ENCODE data around the gene FAM111A. TPM values are rescaled to one million over a fixed set of nuclear protein-coding genes. Genes with fewer than 3 reads are reported as not detected.
"Not testable (repeated sequence)": the region's sequence is repeated elsewhere in the genome, so short reads cannot be mapped to it uniquely, and the experiment has no call there.

The FAM111A gene
- total and polyA plus RNA-seq, 10 donors: 28.3 to 130 (median 63.4) TPM

GRCh38 chr11:59119826-59120225 is 22.8 kb upstream of the FAM111A start:
- no peaks in the 10 kb centered on the region for H3K27me3 ChIP-seq (replicated peaks in 1 of 7)
- no peak overlapping the region for H3K27ac ChIP-seq
- H3K4me3 ChIP-seq: no peak overlapping the region
- no peaks in the 10 kb centered on the region for H3K4me1 ChIP-seq
- no peak for TF ChIP-seq POLR2AphosphoS5 (IDR thresholded peaks at IDR 0.05)
- TF ChIP-seq CTCF (IDR thresholded peaks at IDR 0.05 in 8 of 11, conservative IDR thresholded peaks at IDR 0.05 in 3 of 11): no peak
- no peak for TF ChIP-seq POLR2A (IDR thresholded peaks at IDR 0.05)
- intact Hi-C loops (cut with DNase I; ENCODE audit: low total_unique reads): no loop called here
- no peak for DNase-seq
- H3K9me3 ChIP-seq: peaks cover 0 to 37% (median 28%) of the 10 kb centered on the region in 8 donors
- no peaks in the 10 kb centered on the region for H3K36me3 ChIP-seq

DNA sequence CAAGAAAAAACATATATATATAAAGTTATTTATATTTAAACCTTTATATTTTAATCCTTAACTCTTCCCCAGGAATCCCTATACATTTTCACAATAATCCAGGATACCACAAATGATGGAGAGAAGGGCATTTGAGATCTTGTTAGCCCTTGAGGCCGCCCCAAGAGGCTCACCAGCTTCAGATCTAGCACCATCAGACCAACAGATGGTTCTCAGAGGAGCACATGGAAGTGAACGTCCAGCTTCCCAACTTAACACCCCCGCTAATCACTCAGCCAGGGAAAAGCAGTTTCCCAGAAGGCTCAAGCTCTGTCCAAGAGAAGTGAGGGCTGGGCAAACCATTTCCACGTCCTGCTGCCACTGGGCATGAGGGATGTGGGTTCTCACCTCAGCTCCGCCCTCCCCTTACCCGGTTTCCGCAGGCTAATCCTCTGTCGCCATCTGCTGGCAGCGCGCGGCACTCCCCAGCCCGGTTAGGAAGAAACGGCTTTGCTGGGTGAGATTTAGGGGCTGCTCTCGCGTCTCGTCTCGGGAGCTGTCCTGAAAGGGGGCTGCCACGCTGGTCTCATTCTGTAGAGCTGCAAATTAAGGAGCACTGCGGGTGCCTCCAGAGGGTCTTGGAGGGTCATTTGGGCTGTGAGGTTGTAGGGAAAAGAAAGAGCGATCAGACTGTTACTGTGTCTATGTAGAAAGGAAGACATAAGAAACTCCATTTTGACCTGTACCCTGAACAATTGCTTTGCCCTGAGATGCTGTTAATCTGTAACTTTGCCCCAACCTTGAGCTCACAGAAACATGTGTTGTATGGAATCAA is 6.8 kb upstream of the FAM111A start:
- Histone ChIP-seq H3K4me1 (peaks cover 7 to 56% (median 12%) of the 10 kb centered on the region in 6 donors), H3K27me3 (replicated peaks in 1 of 7) (no peaks in the 10 kb centered on the region), H3K27ac (peak overlapping the region in 3 of 8 donors; percentile 18 to 45 (median 24)), H3K9me3 (peaks cover 0 to 25% (median 17%) of the 10 kb centered on the region in 8 donors), H3K36me3 (peaks cover 0 to 77% (median 30%) of the 10 kb centered on the region in 6 donors), H3K4me3 (peak overlapping the region in 1 of 8 donors; percentile 42)
- TF ChIP-seq POLR2A (IDR thresholded peaks at IDR 0.05) (no peak), POLR2AphosphoS5 (IDR thresholded peaks at IDR 0.05) (peak; percentile 62 to 68 (median 66)), CTCF (IDR thresholded peaks at IDR 0.05 in 8 of 11, conservative IDR thresholded peaks at IDR 0.05 in 3 of 11) (peak; percentile 94 to 99 (median 97))
- intact Hi-C loops (cut with DNase I; ENCODE audit: low total_unique reads): loop anchor here (10.0 kb wide), 2 partner anchors 81 to 481 kb away; no protein-coding TSS in a partner anchor
- peak; percentile 97 for DNase-seq
- WGBS, 5 donors: 11 to 13% (median 13%) methylated on average over 16 to 20 of the region's 20 CpGs

GRCh38 chr11:59136551-59136950 is 6.1 kb upstream of the FAM111A start:
- DNase-seq; H3K27me3 ChIP-seq (replicated peaks in 1 of 7); H3K4me3 ChIP-seq: not testable (repeated sequence)
- Histone ChIP-seq H3K36me3 (peaks cover 0 to 70% (median 26%) of the 10 kb centered on the region in 6 donors), H3K27ac (peak overlapping the region in 1 of 8 donors; percentile 45), H3K9me3 (peaks cover 0 to 18% (median 11%) of the 10 kb centered on the region in 8 donors), H3K4me1 (peaks cover 7 to 63% (median 16%) of the 10 kb centered on the region in 6 donors)
- 65 to 77% (median 73%) methylated on average over 6 of the region's 6 CpGs for WGBS, 5 donors
- intact Hi-C loops (cut with DNase I; ENCODE audit: low total_unique reads): loop anchor here (10.0 kb wide), 2 partner anchors 82 to 482 kb away; no protein-coding TSS in a partner anchor

DNA sequence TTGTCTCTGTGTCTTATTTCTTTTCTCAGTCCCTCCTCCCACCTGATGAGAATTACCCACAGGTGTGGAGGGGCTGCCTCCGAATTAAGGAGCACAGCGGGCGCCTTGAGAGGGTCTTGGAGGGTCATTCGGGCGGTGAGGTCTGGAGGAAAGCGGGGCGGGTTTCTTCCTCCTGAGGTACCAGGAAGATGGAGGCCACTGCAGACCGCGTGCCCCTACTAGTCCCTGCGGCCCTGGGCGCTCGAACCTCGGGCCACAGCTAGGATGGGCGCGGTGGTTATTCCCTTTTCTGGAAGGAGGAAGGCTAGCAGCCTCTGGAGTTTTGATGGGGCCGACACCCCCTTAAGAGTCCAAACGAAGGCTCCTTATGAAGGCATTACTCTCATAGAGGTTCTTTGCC is 5.5 kb upstream of the FAM111A start:
- Histone ChIP-seq H3K9me3 (peaks cover 0 to 12% (median 5%) of the 10 kb centered on the region in 8 donors), H3K4me1 (peaks cover 7 to 69% (median 21%) of the 10 kb centered on the region in 6 donors), H3K4me3 (no peak overlapping the region), H3K36me3 (peaks cover 0 to 64% (median 23%) of the 10 kb centered on the region in 6 donors), H3K27me3 (replicated peaks in 1 of 7) (no peaks in the 10 kb centered on the region), H3K27ac (no peak overlapping the region)
- intact Hi-C loops (cut with DNase I; ENCODE audit: low total_unique reads): loop anchor here (10.0 kb wide), 2 partner anchors 82 to 482 kb away; no protein-coding TSS in a partner anchor
- no peak for TF ChIP-seq POLR2AphosphoS5 (IDR thresholded peaks at IDR 0.05)
- WGBS, 5 donors: 94 to 98% (median 97%) methylated on average over 9 to 17 of the region's 17 CpGs
- DNase-seq: peak; percentile 74

GRCh38 chr11:59138643-59139042 is 4.0 kb upstream of the FAM111A start:
- Histone ChIP-seq H3K4me3 (no peak overlapping the region), H3K27ac (peak overlapping the region in 1 of 8 donors; percentile 13), H3K36me3 (peaks cover 0 to 49% (median 19%) of the 10 kb centered on the region in 6 donors), H3K4me1 (peaks cover 12 to 79% (median 28%) of the 10 kb centered on the region in 6 donors), H3K27me3 (replicated peaks in 1 of 7) (no peaks in the 10 kb centered on the region), H3K9me3 (no peaks in the 10 kb centered on the region)
- intact Hi-C loops (cut with DNase I; ENCODE audit: low total_unique reads): loop anchor here (10.0 kb wide), 2 partner anchors 84 to 484 kb away; no protein-coding TSS in a partner anchor
- DNase-seq: no peak
- 67 to 81% (median 75%) methylated on average over 2 of the region's 2 CpGs for whole genome bisulfite sequencing, 5 donors
- TF ChIP-seq POLR2A (IDR thresholded peaks at IDR 0.05): no peak
